HL-60/S4 treated with phorbol 12-myristate 13-acetate at 8.2 ng/mL for 4 days and 3 days (cell line): ENCODE results near the gene RAB44.

Source experiments
- in situ Hi-C: fragments of 300-500 bp; cut with MboI; formaldehyde crosslinking; loops from 2 replicates; pipeline ENCODE4 v1.15.0; 2022; ENCODE audit warnings: low sequenced_read_pairs

RAB44 gene

DNA sequence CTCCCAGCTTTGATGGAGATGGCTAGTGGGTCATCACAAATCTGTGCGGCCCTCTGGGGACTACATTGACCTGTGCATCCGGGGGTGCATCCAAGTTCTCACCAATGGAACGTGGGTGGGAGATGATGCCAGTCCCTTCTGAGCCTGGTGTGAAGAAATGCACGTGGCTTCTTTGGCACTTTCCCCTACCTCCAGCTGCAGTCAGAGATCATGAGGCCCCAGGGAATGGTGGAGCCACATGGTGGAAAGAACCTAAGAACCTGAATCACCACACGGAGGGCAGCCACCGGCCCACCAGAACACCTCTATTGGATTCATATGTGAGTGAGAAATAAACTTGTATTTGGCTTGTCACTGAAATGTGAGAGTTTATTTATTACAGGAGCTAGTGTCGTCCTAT, 29.0 kb upstream of the RAB44 start:
- in situ Hi-C loops, result no loop called here

DNA sequence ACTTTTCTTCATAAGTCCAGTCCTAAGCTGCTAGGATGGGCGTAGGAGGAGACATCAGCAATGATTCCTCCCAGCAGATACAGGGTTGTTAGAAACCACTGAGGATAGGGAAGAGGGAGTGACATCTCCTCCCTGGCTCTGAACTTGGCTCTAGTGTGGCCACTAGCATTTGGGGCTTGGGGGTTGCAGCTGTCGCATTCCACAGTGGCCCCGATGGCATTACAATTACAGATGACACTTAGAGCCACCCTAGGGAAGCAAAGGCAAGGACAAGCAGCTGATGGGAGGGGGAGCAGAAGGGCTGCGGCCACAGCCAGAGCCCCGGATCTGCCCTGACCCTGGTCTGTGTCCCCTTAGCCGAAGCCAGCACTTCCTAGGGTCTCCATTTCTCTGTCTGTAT, 28.6 kb upstream of the RAB44 start:
- in situ Hi-C loops, result no loop called here

GRCh38 chr6:36670271-36670670, 27.4 kb upstream of the RAB44 start:
- in situ Hi-C loops, result no loop called here

DNA sequence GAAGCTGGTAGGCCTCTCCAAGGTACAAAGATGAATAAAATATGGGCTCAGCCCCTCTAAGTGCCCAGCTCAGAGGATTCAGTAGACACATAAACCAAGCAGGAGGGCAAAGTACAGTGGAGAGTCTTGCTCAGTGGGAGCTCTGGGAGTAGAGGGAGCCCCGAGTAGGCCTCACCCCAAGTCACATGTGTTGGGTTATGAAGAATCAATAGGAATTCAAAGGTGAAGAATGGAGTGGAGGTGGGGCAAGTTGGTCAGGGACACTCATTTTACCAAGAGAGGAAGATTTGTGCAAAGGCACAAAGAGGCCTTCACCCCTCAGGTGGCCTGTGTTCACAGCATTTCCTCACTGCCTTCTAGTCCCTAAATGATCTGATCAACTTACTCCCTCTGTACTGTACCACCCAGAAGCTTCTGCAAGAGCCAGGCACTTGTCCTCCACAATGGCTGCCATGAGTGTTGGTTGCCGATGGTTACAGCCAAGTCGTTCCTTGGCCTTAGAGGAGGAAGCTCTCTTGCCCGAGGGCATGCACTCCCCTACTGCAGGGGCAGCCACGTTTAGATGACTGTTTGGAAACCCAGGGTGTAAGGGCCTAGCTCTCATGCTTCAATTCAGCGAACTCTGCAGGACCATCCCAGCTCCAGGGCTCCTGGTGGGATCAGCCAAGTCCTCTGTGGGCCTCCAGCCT, 25.8 kb upstream of the RAB44 start:
- in situ Hi-C loops, result no loop called here

DNA sequence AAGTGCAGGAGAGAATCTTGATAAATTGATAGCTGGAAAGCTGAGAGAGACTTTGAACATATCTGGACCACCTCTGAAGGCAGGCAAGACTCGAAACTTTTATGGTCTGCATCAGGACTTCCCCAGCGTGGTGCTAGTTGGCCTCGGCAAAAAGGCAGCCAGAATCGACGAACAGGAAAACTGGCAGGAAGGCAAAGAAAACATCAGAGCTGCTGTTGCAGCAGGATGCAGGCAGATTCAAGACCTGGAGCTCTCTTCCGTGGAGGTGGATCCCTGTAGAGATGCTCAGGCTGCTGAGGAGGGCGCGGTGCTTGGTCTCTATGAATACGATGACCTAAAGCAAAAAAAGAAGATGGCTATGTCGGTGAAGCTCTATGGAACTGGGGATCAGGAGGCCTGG, 23.7 kb upstream of the RAB44 start:
- in situ Hi-C loops, result no loop called here

- in situ Hi-C loops, result no loop called here
Observed at GRCh38 chr6:36674942-36675341, 22.7 kb upstream of the RAB44 start.

DNA sequence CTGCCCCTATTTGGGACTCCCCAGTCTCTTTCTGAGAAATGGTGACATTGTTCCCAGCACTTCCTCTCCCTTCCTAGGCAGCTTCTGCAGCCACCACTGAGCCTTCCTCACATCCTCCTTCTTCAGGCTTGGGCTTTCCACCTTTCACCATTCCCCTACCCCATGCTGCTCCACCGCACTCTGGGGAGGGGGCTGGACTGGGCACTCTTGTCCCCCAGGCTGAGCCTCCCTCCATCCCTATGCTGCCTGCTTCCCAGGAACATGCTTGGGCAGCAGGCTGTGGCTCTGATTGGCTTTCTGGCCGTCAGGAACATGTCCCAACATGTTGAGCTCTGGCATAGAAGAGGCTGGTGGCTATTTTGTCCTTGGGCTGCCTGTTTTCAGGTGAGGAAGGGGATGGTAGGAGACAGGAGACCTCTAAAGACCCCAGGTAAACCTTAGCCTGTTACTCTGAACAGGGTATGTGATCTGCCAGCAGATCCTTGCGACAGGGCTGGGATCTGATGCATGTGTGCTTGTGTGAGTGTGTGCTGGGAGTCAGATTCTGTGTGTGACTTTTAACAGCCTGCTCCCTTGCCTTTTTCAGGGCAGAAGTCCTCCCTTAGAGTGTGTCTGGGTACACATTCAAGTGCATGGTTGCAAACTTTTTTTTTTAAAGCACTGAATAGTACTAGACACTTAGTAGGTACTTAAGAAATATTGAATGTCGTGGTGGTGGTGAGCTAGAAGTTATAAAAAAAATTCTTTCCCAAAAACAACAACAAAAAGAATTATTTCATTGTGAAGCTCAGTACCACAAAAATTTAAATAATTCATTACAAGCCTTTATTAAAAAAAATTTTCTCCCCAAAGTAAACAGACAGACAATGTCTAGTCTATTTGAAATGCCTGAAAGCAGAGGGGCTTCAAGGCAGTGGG, 21.2 kb upstream of the RAB44 start:
- in situ Hi-C loops, result no loop called here

- in situ Hi-C loops, result no loop called here
Observed at GRCh38 chr6:36677059-36677749, 20.4 kb upstream of the RAB44 start.

DNA sequence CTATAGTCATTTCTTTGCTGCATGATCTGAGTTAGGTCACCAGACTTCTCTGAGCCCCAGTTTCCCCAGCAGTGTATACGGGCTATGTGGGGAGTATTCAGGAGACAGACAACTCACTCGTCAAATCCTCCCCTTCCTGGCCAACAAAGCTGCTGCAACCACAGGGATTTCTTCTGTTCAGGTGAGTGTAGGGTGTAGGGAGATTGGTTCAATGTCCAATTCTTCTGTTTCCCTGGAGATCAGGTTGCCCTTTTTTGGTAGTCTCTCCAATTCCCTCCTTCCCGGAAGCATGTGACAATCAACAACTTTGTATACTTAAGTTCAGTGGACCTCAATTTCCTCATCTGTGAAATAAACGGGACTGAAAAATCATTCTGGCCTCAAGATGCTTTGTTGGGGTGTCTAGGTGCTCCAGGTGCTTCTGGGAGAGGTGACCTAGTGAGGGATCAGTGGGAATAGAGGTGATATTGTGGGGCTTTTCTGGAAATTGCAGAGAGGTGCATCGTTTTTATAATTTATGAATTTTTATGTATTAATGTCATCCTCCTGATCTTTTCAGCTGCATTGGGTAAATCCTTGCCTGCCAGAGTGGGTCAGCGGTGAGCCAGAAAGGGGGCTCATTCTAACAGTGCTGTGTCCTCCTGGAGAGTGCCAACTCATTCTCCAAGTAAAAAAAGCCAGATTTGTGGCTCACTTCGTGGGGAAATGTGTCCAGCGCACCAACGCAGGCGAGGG, 19.7 kb upstream of the RAB44 start:
- in situ Hi-C loops, result no loop called here

DNA sequence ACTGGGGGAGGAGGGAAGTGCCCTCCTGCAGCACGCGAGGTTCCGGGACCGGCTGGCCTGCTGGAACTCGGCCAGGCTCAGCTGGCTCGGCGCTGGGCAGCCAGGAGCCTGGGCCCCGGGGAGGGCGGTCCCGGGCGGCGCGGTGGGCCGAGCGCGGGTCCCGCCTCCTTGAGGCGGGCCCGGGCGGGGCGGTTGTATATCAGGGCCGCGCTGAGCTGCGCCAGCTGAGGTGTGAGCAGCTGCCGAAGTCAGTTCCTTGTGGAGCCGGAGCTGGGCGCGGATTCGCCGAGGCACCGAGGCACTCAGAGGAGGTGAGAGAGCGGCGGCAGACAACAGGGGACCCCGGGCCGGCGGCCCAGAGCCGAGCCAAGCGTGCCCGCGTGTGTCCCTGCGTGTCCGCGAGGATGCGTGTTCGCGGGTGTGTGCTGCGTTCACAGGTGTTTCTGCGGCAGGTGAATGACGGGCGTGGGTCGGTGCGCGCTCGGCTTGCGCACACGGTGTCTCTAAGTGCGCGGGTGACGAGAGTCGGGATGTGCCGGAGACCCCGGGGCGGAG, 19.1 kb upstream of the RAB44 start, which contains the start of gene CDKN1A:
CDKN1A (plus strand) TSS at position 227 of the 555 bp plus-strand sequence. CDS start 5,388 bp downstream, outside the sequence.
- in situ Hi-C loops, result no loop called here

DNA sequence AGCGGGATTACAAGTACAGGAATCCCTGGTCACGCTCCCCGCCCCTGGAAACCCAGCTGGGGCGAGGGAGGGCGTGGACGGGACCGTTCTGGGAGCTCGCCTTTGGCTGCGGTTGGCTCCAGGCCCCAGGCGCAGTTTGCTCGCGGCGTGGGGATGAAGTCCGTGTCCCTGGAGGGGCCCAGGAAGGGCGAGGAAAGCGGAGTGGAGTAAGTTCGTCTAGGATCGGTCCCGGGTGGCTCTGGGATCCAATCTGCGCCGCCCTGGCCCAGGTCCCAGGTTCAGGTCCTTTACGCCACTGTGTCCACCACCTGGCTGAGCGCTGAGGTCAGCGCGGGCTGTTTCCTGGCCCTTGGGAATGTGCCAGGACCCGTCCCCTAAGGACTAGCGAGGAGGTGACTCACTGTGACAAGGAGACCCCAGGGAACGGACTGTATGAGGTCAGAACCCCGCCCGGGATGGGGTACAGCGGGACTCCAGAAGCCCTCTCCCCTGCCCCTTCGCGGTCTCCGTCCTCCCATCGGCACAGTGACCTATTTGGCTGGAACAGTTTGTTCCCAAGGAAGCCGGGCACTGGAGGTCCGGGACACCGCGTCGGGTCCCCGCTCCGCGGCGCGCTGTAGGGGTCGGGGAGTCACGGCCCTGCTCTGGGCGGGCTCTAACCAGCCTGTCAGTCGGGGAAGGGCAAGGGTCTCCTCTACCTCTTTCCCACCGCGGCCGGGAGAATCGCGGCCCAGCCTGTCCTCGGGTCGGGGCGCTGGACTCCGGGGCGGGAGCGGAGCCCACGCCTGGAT, 18.4 kb upstream of the RAB44 start:
- in situ Hi-C loops, result no loop called here

- in situ Hi-C loops, result loop anchor here (5.0 kb wide), 1 partner anchor 60 kb away; no protein-coding TSS in a partner anchor
Observed at GRCh38 chr6:36682328-36683144, 15.1 kb upstream of the RAB44 start.

DNA sequence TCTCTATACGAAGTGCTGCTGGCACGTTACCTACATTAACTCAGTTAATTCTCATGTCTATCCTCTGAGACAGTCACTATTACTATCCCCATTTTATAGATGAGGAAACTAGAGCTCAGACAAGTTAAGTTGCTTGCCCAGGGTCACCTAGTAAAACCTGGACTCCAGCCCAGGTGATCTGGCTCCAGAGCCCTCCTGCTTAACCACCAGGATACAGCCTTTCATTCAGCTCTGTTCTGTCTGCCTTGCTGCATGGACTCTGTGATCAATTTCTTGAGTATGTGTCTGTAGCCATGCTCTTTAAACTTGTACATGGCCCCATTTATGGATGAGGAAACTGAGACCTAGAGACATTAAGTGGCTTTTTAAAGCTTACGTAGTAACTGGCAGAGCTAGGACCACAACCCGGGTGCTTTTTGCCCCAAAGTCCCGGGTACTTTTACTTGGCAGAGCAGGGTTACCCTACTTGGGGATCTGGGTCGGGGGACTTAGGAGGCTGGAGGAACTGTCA, 14.4 kb upstream of the RAB44 start:
- in situ Hi-C loops, result loop anchor here (5.0 kb wide), 1 partner anchor 61 kb away; no protein-coding TSS in a partner anchor

GRCh38 chr6:36683656-36684446, 13.8 kb upstream of the RAB44 start:
- in situ Hi-C loops, result loop anchor here (5.0 kb wide), 1 partner anchor 62 kb away; no protein-coding TSS in a partner anchor

GRCh38 chr6:36684447-36684812, 13.2 kb upstream of the RAB44 start:
- in situ Hi-C loops, result loop anchor here (5.0 kb wide), 1 partner anchor 62 kb away; no protein-coding TSS in a partner anchor

GRCh38 chr6:36685166-36685924, 12.3 kb upstream of the RAB44 start:
- in situ Hi-C loops, result no loop called here
